Measurements from ENCODE around the gene PRDM8.

Gene PRDM8

GRCh38 chr4:80188457-80188800, 8.9 kb upstream of the PRDM8 start:
- FAIRE-seq, result no peak
- TF ChIP-seq CTCF (IDR thresholded peaks at IDR 0.05; ENCODE audit: insufficient read depth, missing control alignments), result no peak
- DNase-seq (ENCODE audit: insufficient read length, low spot score), result no peak

- TF ChIP-seq CTCF (IDR thresholded peaks at IDR 0.05; ENCODE audit: insufficient read depth, missing control alignments), result no peak
- DNase-seq (ENCODE audit: insufficient read length, low spot score) (no peak), FAIRE-seq (no peak)
These were observed 8.4 kb upstream of the PRDM8 start for GRCh38 chr4:80188801-80189458.

GRCh38 chr4:80189581-80189955, 7.7 kb upstream of the PRDM8 start:
- DNase-seq (ENCODE audit: insufficient read length, low spot score), result no peak
- TF ChIP-seq CTCF (IDR thresholded peaks at IDR 0.05; ENCODE audit: insufficient read depth, missing control alignments), result no peak
- no peak for FAIRE-seq

GRCh38 chr4:80189956-80190677, 7.2 kb upstream of the PRDM8 start:
- DNase-seq (ENCODE audit: insufficient read length, low spot score), result no peak
- FAIRE-seq, result no peak
- no peak for TF ChIP-seq CTCF (IDR thresholded peaks at IDR 0.05; ENCODE audit: insufficient read depth, missing control alignments)

GRCh38 chr4:80192252-80192866, 4.9 kb upstream of the PRDM8 start:
- FAIRE-seq (no peak), DNase-seq (ENCODE audit: insufficient read length, low spot score) (no peak)
- TF ChIP-seq CTCF (IDR thresholded peaks at IDR 0.05; ENCODE audit: insufficient read depth, missing control alignments), result no peak

GRCh38 chr4:80192937-80193336, 4.4 kb upstream of the PRDM8 start:
- FAIRE-seq (no peak), DNase-seq (ENCODE audit: insufficient read length, low spot score) (no peak)
- no peak for TF ChIP-seq CTCF (IDR thresholded peaks at IDR 0.05; ENCODE audit: insufficient read depth, missing control alignments)

Data from D721Med (cell line).